GM12878 (cell line): ENCODE data around the gene LRRK1. TPM values are rescaled to one million over a fixed set of nuclear protein-coding genes. Genes with fewer than 3 reads are reported as not detected.

Source experiments
- BHLHE40 ChIP-seq, 2 experiments: fragments of 450-650 bp in 1 of 2; IDR thresholded peaks; 2 replicates each; pipeline ENCODE4 v1.6.1; 2011 to 2017; ENCODE audit warnings: low read depth in 2 of 2, borderline replicate concordance in 1 of 2, improper control_type of control experiment in 1 of 2, low read length in 1 of 2, mild to moderate bottlenecking in 1 of 2
- EP300 ChIP-seq, 2 experiments: fragments of 150-350 bp in 1 of 2; IDR thresholded peaks; 2 replicates each; pipeline ENCODE4 v1.6.1; 2011 to 2012; ENCODE audit warnings: low read depth in 2 of 2, low read length in 2 of 2, borderline replicate concordance in 1 of 2, improper control_type of control experiment in 1 of 2, inconsistent platforms in 1 of 2; ENCODE audit not compliant: control insufficient read depth in 1 of 2
- EZH2 ChIP-seq: IDR thresholded peaks from 2 replicates; pipeline ENCODE4 v1.6.1; 2012; ENCODE audit warnings: low read depth, mild to moderate bottlenecking, control low read depth, inconsistent platforms, low read length, borderline replicate concordance; ENCODE audit not compliant: control insufficient read depth
- IKZF1 ChIP-seq: fragments of 450-650 bp; conservative IDR thresholded peaks from 2 replicates; pipeline ENCODE4 v1.6.1; 2017; ENCODE audit warnings: antibody characterized with exemption, mild to moderate bottlenecking
- MYB ChIP-seq: fragments of 150-350 bp; IDR thresholded peaks from 2 replicates; pipeline ENCODE4 v1.6.1; 2014; ENCODE audit warnings: mild to moderate bottlenecking, low read depth, low read length, borderline replicate concordance
- MYC ChIP-seq: IDR thresholded peaks from 2 replicates; pipeline ENCODE4 v1.6.1; 2011; ENCODE audit warnings: mild to moderate bottlenecking, low read length, moderate library complexity, inconsistent platforms; ENCODE audit not compliant: insufficient read depth, insufficient replicate concordance, insufficient read length, severe bottlenecking
- NBN ChIP-seq: fragments of 450-650 bp; IDR thresholded peaks from 2 replicates; pipeline ENCODE4 v1.6.1; 2016
- NFYA ChIP-seq: IDR thresholded peaks from 2 replicates; pipeline ENCODE4 v1.6.1; 2011; ENCODE audit warnings: low read depth, mild to moderate bottlenecking, low read length, improper control_type of control experiment, borderline replicate concordance
- NRF1 ChIP-seq: conservative IDR thresholded peaks from 2 replicates; pipeline ENCODE4 v1.6.1; 2011; ENCODE audit warnings: mild to moderate bottlenecking, low read depth, low read length, improper control_type of control experiment
- PAX5 ChIP-seq: IDR thresholded peaks from 2 replicates; pipeline ENCODE4 v1.6.1; 2011; ENCODE audit warnings: low read depth, low read length, borderline replicate concordance
- PML ChIP-seq: IDR thresholded peaks from 2 replicates; pipeline ENCODE4 v1.6.1; 2012; ENCODE audit warnings: low read length, inconsistent platforms
- RB1 ChIP-seq: fragments of 450-650 bp; formaldehyde crosslinking; IDR thresholded peaks from 2 replicates; pipeline ENCODE4 v1.6.1; 2017; ENCODE audit warnings: mild to moderate bottlenecking, borderline replicate concordance
- RUNX3 ChIP-seq: IDR thresholded peaks from 2 replicates; pipeline ENCODE4 v1.6.1; 2012; ENCODE audit warnings: low read length, inconsistent platforms
- STAT1 ChIP-seq: fragments of 450-650 bp; conservative IDR thresholded peaks from 2 replicates; pipeline ENCODE4 v1.6.1; 2014; ENCODE audit warnings: antibody characterized with exemption, mild to moderate bottlenecking
- SUZ12 ChIP-seq: fragments of 200-600 bp; sonication (generic); IDR thresholded peaks from one replicate; pipeline ENCODE4 v1.6.1; 2018; ENCODE audit warnings: antibody characterized with exemption, mild to moderate bottlenecking; ENCODE audit not compliant: unreplicated experiment
- TARDBP ChIP-seq: IDR thresholded peaks from 2 replicates; pipeline ENCODE4 v1.6.1; 2016; ENCODE audit warnings: borderline replicate concordance
- TCF12 ChIP-seq: IDR thresholded peaks from 2 replicates; pipeline ENCODE4 v1.6.1; 2011; ENCODE audit warnings: low read depth, mild to moderate bottlenecking, low read length
- ZNF384 ChIP-seq: IDR thresholded peaks from 2 replicates; pipeline ENCODE4 v1.6.1; 2012; ENCODE audit warnings: low read depth, mild to moderate bottlenecking, low read length, improper control_type of control experiment, borderline replicate concordance
- polyA plus RNA-seq, 11 experiments: library from polyadenylated mRNA; depleted of rRNA in 4 of 11; unstranded in 6 of 11; stranded (reverse) in 5 of 11; fragments of >200 nt; fragmentation: Nextera tagmentation in 4 of 11; fragmentation: Illumina TruSeq in 1 of 11; extraction: Ambion mirVana in 4 of 11; extraction: Trizol in 1 of 11; gene quantifications; 1 replicate in 1 of 11; 2 replicates in 10 of 11; pipeline versions ENCODE4 v1.2.1 to v1.2.3, GENCODE V29; 2011 to 2016; ENCODE audit warnings: inconsistent platforms in 2 of 11, missing spikeins in 2 of 11, low read depth in 1 of 11
- total RNA-seq, 4 experiments: library from RNA; depleted of rRNA in 3 of 4; stranded (reverse); fragments of >200 nt in 3 of 4; fragmentation: Illumina TruSeq in 1 of 4; extraction: Trizol in 1 of 4; gene quantifications; 2 replicates each; pipeline versions ENCODE4 v1.2.1 to v1.2.3, GENCODE V29; 2013 to 2021
- TF ChIP-seq, protein P1 (sequence below): fragments of 450-650 bp; IDR thresholded peaks from 2 replicates; pipeline ENCODE4 v1.6.1; 2017; ENCODE audit warnings: low read depth, mild to moderate bottlenecking, moderate library complexity
- TF ChIP-seq, protein P2 (sequence below), 3 experiments: IDR thresholded peaks in 2 of 3; conservative IDR thresholded peaks in 1 of 3; 2 replicates each; pipeline ENCODE4 v1.5.1; 2011; ENCODE audit warnings: low read depth in 3 of 3, low read length in 3 of 3, mild to moderate bottlenecking in 3 of 3, control low read depth in 2 of 3, moderate library complexity in 2 of 3, inconsistent platforms in 1 of 3, mixed read lengths in 1 of 3; ENCODE audit not compliant: control insufficient read depth in 2 of 3, insufficient read depth in 1 of 3; ENCODE audit errors: extremely low read depth in 1 of 3
- TF ChIP-seq, protein P3 (sequence below): fragments of 450-650 bp; IDR thresholded peaks from 2 replicates; pipeline ENCODE4 v1.6.1; 2017; ENCODE audit warnings: antibody characterized with exemption, mild to moderate bottlenecking, moderate library complexity
- TF ChIP-seq, protein P4 (sequence below): fragments of 450-650 bp; IDR thresholded peaks from 2 replicates; pipeline ENCODE4 v1.6.1; 2017; ENCODE audit warnings: borderline replicate concordance

LRRK1 gene
- total and polyA plus RNA-seq, 10 of the 15 experiments (the other 5 are each of a cell fraction or from before 2014, with no cell fraction given), result 2.2 to 58.3 (median 17.9) TPM

DNA sequence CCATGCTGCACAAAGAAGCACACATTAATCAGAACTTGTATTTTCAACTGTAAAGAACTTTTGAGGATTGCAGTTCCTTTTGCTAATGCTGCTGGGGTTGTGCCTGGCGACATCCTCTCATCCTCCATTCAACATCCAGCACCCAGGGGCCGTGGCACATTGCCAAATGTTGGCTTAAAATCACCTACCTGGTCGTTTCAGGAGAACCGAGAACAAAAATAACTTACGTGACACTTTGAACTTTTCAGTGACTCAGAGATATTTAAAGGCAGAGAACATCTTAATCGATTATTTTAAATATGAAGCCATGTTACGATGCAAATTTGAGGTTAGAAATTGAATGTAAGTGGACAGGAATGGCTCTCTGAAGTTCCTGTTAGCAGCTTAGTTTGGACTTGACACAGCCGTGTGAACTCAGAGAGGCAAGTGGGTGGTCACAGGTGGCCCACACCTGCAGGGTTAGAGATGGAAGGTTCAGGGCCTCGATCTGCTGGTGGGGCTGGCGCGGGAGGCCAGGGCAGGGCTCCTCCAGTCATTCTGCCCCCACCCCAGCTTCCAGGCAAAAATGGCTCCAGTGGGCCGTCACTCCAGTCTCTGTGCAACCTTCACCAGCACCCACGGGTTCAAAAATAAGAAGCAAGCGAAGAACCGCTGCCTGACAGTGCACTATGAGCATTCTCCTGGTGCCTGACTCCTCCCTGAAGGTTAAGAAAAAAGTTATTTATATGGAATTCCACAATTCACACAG is 12.2 kb downstream of the LRRK1 start (continued):
- TF ChIP-seq BHLHE40 (IDR thresholded peaks at IDR 0.05; ENCODE audit: borderline replicate concordance in 1 of 2, low read depth in 2 of 2, low read length in 1 of 2), result no peak
- no peak for TF ChIP-seq STAT1
- no peak for TF ChIP-seq TARDBP
- TF ChIP-seq, protein P1, sequence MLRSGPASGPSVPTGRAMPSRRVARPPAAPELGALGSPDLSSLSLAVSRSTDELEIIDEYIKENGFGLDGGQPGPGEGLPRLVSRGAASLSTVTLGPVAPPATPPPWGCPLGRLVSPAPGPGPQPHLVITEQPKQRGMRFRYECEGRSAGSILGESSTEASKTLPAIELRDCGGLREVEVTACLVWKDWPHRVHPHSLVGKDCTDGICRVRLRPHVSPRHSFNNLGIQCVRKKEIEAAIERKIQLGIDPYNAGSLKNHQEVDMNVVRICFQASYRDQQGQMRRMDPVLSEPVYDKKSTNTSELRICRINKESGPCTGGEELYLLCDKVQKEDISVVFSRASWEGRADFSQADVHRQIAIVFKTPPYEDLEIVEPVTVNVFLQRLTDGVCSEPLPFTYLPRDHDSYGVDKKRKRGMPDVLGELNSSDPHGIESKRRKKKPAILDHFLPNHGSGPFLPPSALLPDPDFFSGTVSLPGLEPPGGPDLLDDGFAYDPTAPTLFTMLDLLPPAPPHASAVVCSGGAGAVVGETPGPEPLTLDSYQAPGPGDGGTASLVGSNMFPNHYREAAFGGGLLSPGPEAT, result no peak
- TF ChIP-seq ZNF384, result no peak
- no peak for TF ChIP-seq EP300 (IDR thresholded peaks at IDR 0.05; ENCODE audit: borderline replicate concordance in 1 of 2, control insufficient read depth in 1 of 2, low read depth in 2 of 2, low read length in 2 of 2)
- TF ChIP-seq NFYA, result no peak
- TF ChIP-seq IKZF1, result no peak
- TF ChIP-seq SUZ12, result no peak
- TF ChIP-seq EZH2, result no peak
- no peak for TF ChIP-seq MYC
- TF ChIP-seq, protein P2, sequence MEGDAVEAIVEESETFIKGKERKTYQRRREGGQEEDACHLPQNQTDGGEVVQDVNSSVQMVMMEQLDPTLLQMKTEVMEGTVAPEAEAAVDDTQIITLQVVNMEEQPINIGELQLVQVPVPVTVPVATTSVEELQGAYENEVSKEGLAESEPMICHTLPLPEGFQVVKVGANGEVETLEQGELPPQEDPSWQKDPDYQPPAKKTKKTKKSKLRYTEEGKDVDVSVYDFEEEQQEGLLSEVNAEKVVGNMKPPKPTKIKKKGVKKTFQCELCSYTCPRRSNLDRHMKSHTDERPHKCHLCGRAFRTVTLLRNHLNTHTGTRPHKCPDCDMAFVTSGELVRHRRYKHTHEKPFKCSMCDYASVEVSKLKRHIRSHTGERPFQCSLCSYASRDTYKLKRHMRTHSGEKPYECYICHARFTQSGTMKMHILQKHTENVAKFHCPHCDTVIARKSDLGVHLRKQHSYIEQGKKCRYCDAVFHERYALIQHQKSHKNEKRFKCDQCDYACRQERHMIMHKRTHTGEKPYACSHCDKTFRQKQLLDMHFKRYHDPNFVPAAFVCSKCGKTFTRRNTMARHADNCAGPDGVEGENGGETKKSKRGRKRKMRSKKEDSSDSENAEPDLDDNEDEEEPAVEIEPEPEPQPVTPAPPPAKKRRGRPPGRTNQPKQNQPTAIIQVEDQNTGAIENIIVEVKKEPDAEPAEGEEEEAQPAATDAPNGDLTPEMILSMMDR (IDR thresholded peaks at IDR 0.05 in 2 of 3, conservative IDR thresholded peaks at IDR 0.05 in 1 of 3; ENCODE audit: control insufficient read depth in 2 of 3, extremely low read depth in 1 of 3, insufficient read depth in 1 of 3, low read depth in 3 of 3, low read length in 3 of 3), result no peak
- TF ChIP-seq MYB, result no peak
- TF ChIP-seq TCF12, result peak; percentile 45; the same call in 1 of the 2 replicates
- TF ChIP-seq PML, result 0 out of 2 replicates have a peak, but pooled peaks have one; percentile 32
- TF ChIP-seq RB1, result no peak
- TF ChIP-seq NBN, result no peak
- no peak for TF ChIP-seq NRF1
- TF ChIP-seq, protein P3, sequence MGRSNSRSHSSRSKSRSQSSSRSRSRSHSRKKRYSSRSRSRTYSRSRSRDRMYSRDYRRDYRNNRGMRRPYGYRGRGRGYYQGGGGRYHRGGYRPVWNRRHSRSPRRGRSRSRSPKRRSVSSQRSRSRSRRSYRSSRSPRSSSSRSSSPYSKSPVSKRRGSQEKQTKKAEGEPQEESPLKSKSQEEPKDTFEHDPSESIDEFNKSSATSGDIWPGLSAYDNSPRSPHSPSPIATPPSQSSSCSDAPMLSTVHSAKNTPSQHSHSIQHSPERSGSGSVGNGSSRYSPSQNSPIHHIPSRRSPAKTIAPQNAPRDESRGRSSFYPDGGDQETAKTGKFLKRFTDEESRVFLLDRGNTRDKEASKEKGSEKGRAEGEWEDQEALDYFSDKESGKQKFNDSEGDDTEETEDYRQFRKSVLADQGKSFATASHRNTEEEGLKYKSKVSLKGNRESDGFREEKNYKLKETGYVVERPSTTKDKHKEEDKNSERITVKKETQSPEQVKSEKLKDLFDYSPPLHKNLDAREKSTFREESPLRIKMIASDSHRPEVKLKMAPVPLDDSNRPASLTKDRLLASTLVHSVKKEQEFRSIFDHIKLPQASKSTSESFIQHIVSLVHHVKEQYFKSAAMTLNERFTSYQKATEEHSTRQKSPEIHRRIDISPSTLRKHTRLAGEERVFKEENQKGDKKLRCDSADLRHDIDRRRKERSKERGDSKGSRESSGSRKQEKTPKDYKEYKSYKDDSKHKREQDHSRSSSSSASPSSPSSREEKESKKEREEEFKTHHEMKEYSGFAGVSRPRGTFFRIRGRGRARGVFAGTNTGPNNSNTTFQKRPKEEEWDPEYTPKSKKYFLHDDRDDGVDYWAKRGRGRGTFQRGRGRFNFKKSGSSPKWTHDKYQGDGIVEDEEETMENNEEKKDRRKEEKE, result no peak
- TF ChIP-seq PAX5, result no peak
- peak; percentile 80 for TF ChIP-seq RUNX3
- TF ChIP-seq, protein P4, sequence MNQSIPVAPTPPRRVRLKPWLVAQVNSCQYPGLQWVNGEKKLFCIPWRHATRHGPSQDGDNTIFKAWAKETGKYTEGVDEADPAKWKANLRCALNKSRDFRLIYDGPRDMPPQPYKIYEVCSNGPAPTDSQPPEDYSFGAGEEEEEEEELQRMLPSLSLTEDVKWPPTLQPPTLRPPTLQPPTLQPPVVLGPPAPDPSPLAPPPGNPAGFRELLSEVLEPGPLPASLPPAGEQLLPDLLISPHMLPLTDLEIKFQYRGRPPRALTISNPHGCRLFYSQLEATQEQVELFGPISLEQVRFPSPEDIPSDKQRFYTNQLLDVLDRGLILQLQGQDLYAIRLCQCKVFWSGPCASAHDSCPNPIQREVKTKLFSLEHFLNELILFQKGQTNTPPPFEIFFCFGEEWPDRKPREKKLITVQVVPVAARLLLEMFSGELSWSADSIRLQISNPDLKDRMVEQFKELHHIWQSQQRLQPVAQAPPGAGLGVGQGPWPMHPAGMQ, result no peak
